A673 (cell line): ENCODE results near the gene KRT28.

Source experiments
- EZH2 ChIP-seq: fragments of 200-600 bp; sonication (generic); IDR thresholded peaks from 2 replicates; pipeline ENCODE4 v1.6.1; 2017; ENCODE audit warnings: borderline replicate concordance, low read depth, mild to moderate bottlenecking, mixed read lengths, antibody characterized with exemption, low read length; ENCODE audit not compliant: poor library complexity, severe bottlenecking
- TF ChIP-seq, protein P1 (sequence below): fragments of 300-800, 200-600 bp; sonication (generic); conservative IDR thresholded peaks from 2 replicates; pipeline ENCODE4 v1.5.1; 2017; ENCODE audit warnings: low read depth, mild to moderate bottlenecking, antibody characterized with exemption, low read length, moderate library complexity, mixed read lengths

DNA sequence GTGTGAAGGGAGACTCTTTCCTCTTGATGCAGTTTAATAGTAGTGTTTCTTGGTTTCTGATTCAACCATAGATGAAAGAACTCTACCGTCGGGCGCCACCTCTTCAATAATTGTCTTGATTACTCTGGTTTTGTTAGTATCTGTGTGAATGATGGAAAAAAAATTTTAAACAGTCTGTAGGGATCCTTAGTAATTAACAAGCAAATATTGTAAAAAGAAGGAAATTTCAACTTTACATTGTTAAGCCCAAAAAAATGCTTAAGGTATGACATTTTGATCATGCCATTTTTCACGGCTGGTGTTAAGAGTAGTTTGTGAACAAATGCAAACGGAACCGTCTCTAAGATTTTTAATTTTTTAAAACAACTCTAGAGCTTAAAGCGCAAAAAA lies 18.6 kb upstream of the KRT28 start:
- TF ChIP-seq, protein P1, sequence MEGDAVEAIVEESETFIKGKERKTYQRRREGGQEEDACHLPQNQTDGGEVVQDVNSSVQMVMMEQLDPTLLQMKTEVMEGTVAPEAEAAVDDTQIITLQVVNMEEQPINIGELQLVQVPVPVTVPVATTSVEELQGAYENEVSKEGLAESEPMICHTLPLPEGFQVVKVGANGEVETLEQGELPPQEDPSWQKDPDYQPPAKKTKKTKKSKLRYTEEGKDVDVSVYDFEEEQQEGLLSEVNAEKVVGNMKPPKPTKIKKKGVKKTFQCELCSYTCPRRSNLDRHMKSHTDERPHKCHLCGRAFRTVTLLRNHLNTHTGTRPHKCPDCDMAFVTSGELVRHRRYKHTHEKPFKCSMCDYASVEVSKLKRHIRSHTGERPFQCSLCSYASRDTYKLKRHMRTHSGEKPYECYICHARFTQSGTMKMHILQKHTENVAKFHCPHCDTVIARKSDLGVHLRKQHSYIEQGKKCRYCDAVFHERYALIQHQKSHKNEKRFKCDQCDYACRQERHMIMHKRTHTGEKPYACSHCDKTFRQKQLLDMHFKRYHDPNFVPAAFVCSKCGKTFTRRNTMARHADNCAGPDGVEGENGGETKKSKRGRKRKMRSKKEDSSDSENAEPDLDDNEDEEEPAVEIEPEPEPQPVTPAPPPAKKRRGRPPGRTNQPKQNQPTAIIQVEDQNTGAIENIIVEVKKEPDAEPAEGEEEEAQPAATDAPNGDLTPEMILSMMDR, result no peak
- TF ChIP-seq EZH2, result no peak
